H1 (cell line): ENCODE results near the gene GSTO2. TPM values are rescaled to one million over a fixed set of nuclear protein-coding genes. Genes with fewer than 3 reads are reported as not detected.

Experiments used
- CTCF ChIA-PET: fragments of 300-600 bp; sonication (Branson Sonifier 250); formaldehyde crosslinking; loops from one replicate; lab custom pipeline; 2021; ENCODE audit not compliant: partially characterized antibody; lab: Charles Lee
- POLR2A ChIA-PET: fragments of 300-600 bp; sonication (Branson Sonifier 250); formaldehyde crosslinking; loops from one replicate; lab custom pipeline; 2021; ENCODE audit warnings: inconsistent platforms; ENCODE audit not compliant: partially characterized antibody; lab: Charles Lee
- DNase-seq, 2 experiments: peaks; one replicate each; pipeline versions ENCODE4 v3.0.0 to v3.0.0-alpha.2; 2010 to 2022; ENCODE audit warnings: low spot score in 2 of 2, low read depth in 1 of 2, mixed read lengths in 1 of 2
- FAIRE-seq: peaks from 2 replicates; lab custom pipeline; 2011; peaks lifted over from hg19 to GRCh38; lab: Jason Lieb, UNC
- H2AFZ ChIP-seq: 2 replicates; pipeline ENCODE4 v1.8.1; 2012; ENCODE audit warnings: low read length, inconsistent platforms
- H2AK5ac ChIP-seq: 2 replicates; pipeline ENCODE4 v1.6.1; 2013; ENCODE audit warnings: low read depth, low read length
- H2BK120ac ChIP-seq: replicated peaks from 2 replicates; pipeline ENCODE3; 2013; ENCODE audit warnings: low read depth, low read length, inconsistent platforms
- H2BK12ac ChIP-seq: 2 replicates; pipeline ENCODE4 v1.6.1; 2013; ENCODE audit warnings: low read depth, low read length
- H2BK15ac ChIP-seq: 2 replicates; pipeline ENCODE4 v1.6.1; 2013; ENCODE audit warnings: low read length
- H2BK20ac ChIP-seq: 2 replicates; pipeline ENCODE4 v1.6.1; 2013; ENCODE audit warnings: low read length
- H2BK5ac ChIP-seq: 2 replicates; pipeline ENCODE4 v1.6.1; 2013; ENCODE audit warnings: low read depth, low read length
- H3K14ac ChIP-seq: 2 replicates; pipeline ENCODE4 v1.6.1; 2013; ENCODE audit warnings: inconsistent platforms; ENCODE audit not compliant: insufficient read length
- H3K18ac ChIP-seq: 2 replicates; pipeline ENCODE4 v1.6.1; 2013; ENCODE audit warnings: low read length; ENCODE audit errors: extremely low read depth
- H3K23ac ChIP-seq: 2 replicates; pipeline ENCODE4 v1.6.1; 2013; ENCODE audit warnings: inconsistent platforms; ENCODE audit not compliant: insufficient read length
- H3K23me2 ChIP-seq: 2 replicates; pipeline ENCODE4 v1.6.1; 2013; ENCODE audit warnings: low read depth, low read length
- H3K27ac ChIP-seq: 2 replicates; pipeline ENCODE4 v1.6.1; 2011; ENCODE audit warnings: low read depth, low read length, inconsistent platforms
- H3K27me3 ChIP-seq, 4 experiments: replicated peaks in 1 of 4; 1 replicate in 1 of 4; 2 replicates in 3 of 4; pipeline versions ENCODE4 v1.6.1 to v1.8.1; 2011 to 2013; ENCODE audit warnings: low read length in 3 of 4, mild to moderate bottlenecking in 3 of 4, inconsistent platforms in 2 of 4, mixed read lengths in 2 of 4, moderate library complexity in 1 of 4; ENCODE audit not compliant: control insufficient read depth in 3 of 4, insufficient read depth in 3 of 4; ENCODE audit errors: extremely low read depth in 1 of 4
- H3K36me3 ChIP-seq, 4 experiments: 2 replicates each; pipeline versions ENCODE4 v1.6.1 to v1.8.1; 2011 to 2013; ENCODE audit warnings: mild to moderate bottlenecking in 4 of 4, low read length in 3 of 4, moderate library complexity in 2 of 4, control low read depth in 1 of 4, inconsistent platforms in 1 of 4; ENCODE audit not compliant: insufficient read depth in 4 of 4, control insufficient read depth in 2 of 4
- H3K4ac ChIP-seq: replicated peaks from 2 replicates; pipeline ENCODE3; 2013; ENCODE audit warnings: low read length, low read depth, mixed read lengths, inconsistent platforms; ENCODE audit not compliant: insufficient read length
- H3K4me1 ChIP-seq, 4 experiments: replicated peaks in 1 of 4; 1 replicate in 1 of 4; 2 replicates in 3 of 4; pipeline versions ENCODE4 v1.6.1 to v1.8.1; 2011 to 2013; ENCODE audit warnings: low read length in 3 of 4, inconsistent platforms in 2 of 4, mixed read lengths in 1 of 4; ENCODE audit not compliant: insufficient read depth in 4 of 4, control insufficient read depth in 3 of 4
- H3K4me2 ChIP-seq, 2 experiments: 2 replicates each; pipeline versions ENCODE4 v1.6.1 to v1.8.1; 2011 to 2013; ENCODE audit warnings: low read depth in 2 of 2, low read length in 2 of 2, control low read depth in 1 of 2, inconsistent platforms in 1 of 2, mild to moderate bottlenecking in 1 of 2; ENCODE audit not compliant: insufficient read depth in 1 of 2
- H3K4me3 ChIP-seq, 4 experiments: fragments of 200-600, 300-600 bp in 1 of 4; sonication (generic), shearing (Covaris generic), sonication (Bioruptor Twin) in 1 of 4; 2 replicates each; pipeline versions ENCODE4 v1.5.1 to v1.8.1; 2011 to 2016; ENCODE audit warnings: low read length in 4 of 4, low read depth in 3 of 4, control low read depth in 2 of 4, inconsistent platforms in 2 of 4, mild to moderate bottlenecking in 2 of 4, mixed read lengths in 1 of 4, moderate library complexity in 1 of 4; ENCODE audit not compliant: insufficient read depth in 2 of 4; ENCODE audit errors: extremely low read depth in 1 of 4
- H3K56ac ChIP-seq: replicated peaks from 2 replicates; pipeline ENCODE3; 2013; ENCODE audit warnings: low read depth, mild to moderate bottlenecking, mixed read lengths, low read length, inconsistent platforms; ENCODE audit not compliant: insufficient read length
- H3K79me1 ChIP-seq: 2 replicates; pipeline ENCODE4 v1.6.1; 2013; ENCODE audit warnings: low read depth, low read length, control low read depth
- H3K79me2 ChIP-seq, 2 experiments: 2 replicates each; pipeline versions ENCODE4 v1.6.1 to v1.8.1; 2012 to 2013; ENCODE audit warnings: low read length in 2 of 2, mild to moderate bottlenecking in 2 of 2, inconsistent platforms in 1 of 2; ENCODE audit not compliant: insufficient read depth in 2 of 2, control insufficient read depth in 1 of 2
- H3K9ac ChIP-seq, 4 experiments: replicated peaks in 1 of 4; 1 replicate in 1 of 4; 2 replicates in 3 of 4; pipeline versions ENCODE4 v1.6.1 to v1.8.1; 2011 to 2013; ENCODE audit warnings: low read depth in 3 of 4, low read length in 3 of 4, control low read depth in 2 of 4, mild to moderate bottlenecking in 2 of 4, moderate library complexity in 2 of 4, inconsistent platforms in 1 of 4; ENCODE audit errors: extremely low read depth in 1 of 4
- H3K9me3 ChIP-seq, 2 experiments: 2 replicates each; pipeline versions ENCODE4 v1.6.1 to v1.8.1; 2012 to 2013; ENCODE audit warnings: mild to moderate bottlenecking in 2 of 2, moderate library complexity in 2 of 2, control low read depth in 1 of 2, inconsistent platforms in 1 of 2, low read depth in 1 of 2, low read length in 1 of 2, mixed read lengths in 1 of 2; ENCODE audit not compliant: insufficient read depth in 2 of 2
- H4K20me1 ChIP-seq, 2 experiments: replicated peaks in 1 of 2; 2 replicates each; pipeline versions ENCODE3 to v1.8.1; 2011 to 2013; ENCODE audit warnings: inconsistent platforms in 2 of 2, low read length in 2 of 2, mild to moderate bottlenecking in 1 of 2; ENCODE audit not compliant: insufficient read depth in 2 of 2, control insufficient read depth in 1 of 2
- H4K5ac ChIP-seq: 2 replicates; pipeline ENCODE4 v1.6.1; 2013; ENCODE audit warnings: low read length, low read depth, mixed read lengths, inconsistent platforms; ENCODE audit not compliant: insufficient read length
- H4K8ac ChIP-seq: 2 replicates; pipeline ENCODE4 v1.8.0; 2013; ENCODE audit warnings: mild to moderate bottlenecking, moderate library complexity, low read length, inconsistent platforms; ENCODE audit not compliant: insufficient read depth; ENCODE audit errors: extremely low read depth
- H4K91ac ChIP-seq: replicated peaks from 2 replicates; pipeline ENCODE3; 2013; ENCODE audit warnings: low read length, mixed read lengths, inconsistent platforms; ENCODE audit not compliant: insufficient read length
- ASH2L ChIP-seq: fragments of 200-600, 300-600 bp; sonication (generic); IDR thresholded peaks from one replicate; pipeline ENCODE4 v1.7.1; 2017; ENCODE audit warnings: low read length
- BRCA1 ChIP-seq: IDR thresholded peaks from 2 replicates; pipeline ENCODE4 v1.6.1; 2012; ENCODE audit warnings: low read depth, low read length, improper control_type of control experiment
- GTF2F1 ChIP-seq: IDR thresholded peaks from 2 replicates; pipeline ENCODE4 v1.6.1; 2012; ENCODE audit warnings: low read depth, low read length, improper control_type of control experiment, borderline replicate concordance
- PHF8 ChIP-seq: fragments of 200-600 bp; sonication (generic); conservative IDR thresholded peaks from 2 replicates; pipeline ENCODE4 v1.7.1; 2012; ENCODE audit warnings: low read depth, mild to moderate bottlenecking, inconsistent platforms, low read length, moderate library complexity
- POLR2A ChIP-seq, 2 experiments: IDR thresholded peaks; 1 replicate in 1 of 2; 2 replicates in 1 of 2; pipeline ENCODE4 v1.6.1; 2011; ENCODE audit warnings: low read depth in 2 of 2, low read length in 2 of 2, mild to moderate bottlenecking in 2 of 2; ENCODE audit errors: control extremely low read depth in 1 of 2
- POLR2AphosphoS5 ChIP-seq: IDR thresholded peaks from 2 replicates; pipeline ENCODE4 v1.6.1; 2011; ENCODE audit warnings: low read depth, low read length
- RXRA ChIP-seq: IDR thresholded peaks from 2 replicates; pipeline ENCODE4 v1.6.1; 2011; ENCODE audit warnings: low read depth, mild to moderate bottlenecking, low read length, moderate library complexity; ENCODE audit not compliant: insufficient read depth
- USF2 ChIP-seq: IDR thresholded peaks from 2 replicates; pipeline ENCODE4 v1.6.1; 2011; ENCODE audit warnings: low read length, improper control_type of control experiment
- WGBS, 2 experiments: shearing (Covaris generic) in 1 of 2; methylation state at CpG; one replicate each; pipeline versions ENCODE4 v1.1.6 to v1.1.7; 2013 to 2015; ENCODE audit warnings: low lambda C conversion rate in 2 of 2, mixed read lengths in 2 of 2, inconsistent platforms in 1 of 2, low coverage in 1 of 2, missing lambda C conversion rate in 1 of 2; ENCODE audit not compliant: insufficient replicate concordance in 2 of 2, insufficient coverage in 1 of 2, insufficient read length in 1 of 2; ENCODE audit errors: extremely low coverage in 1 of 2, missing lambda C conversion rate in 1 of 2; 5-methylcytosine and 5-hydroxymethylcytosine counted together
- polyA plus RNA-seq, 7 experiments: library from polyadenylated mRNA; depleted of rRNA in 3 of 7; stranded (reverse) in 5 of 7; unstranded in 2 of 7; fragments of >200 nt in 5 of 7; fragments of 200-250 nt in 2 of 7; gene quantifications; 1 replicate in 5 of 7; 2 replicates in 1 of 7; 4 replicates in 1 of 7; pipeline versions ENCODE4 v1.2.1 to v1.2.3, GENCODE V29; 2011 to 2013; ENCODE audit warnings: missing spikeins in 2 of 7, mixed read lengths in 2 of 7
- total RNA-seq: library from RNA; stranded (reverse); fragmentation: NEBNext Ultra II Directional; extraction: Animal tissue kit (Norgen Biotek cat#: 25700); gene quantifications from 2 replicates; pipeline ENCODE4 v1.2.1, GENCODE V29; 2021

The GSTO2 gene
- total and polyA plus RNA-seq, 2 of the 8 experiments (the other 6 are each of a cell fraction or from before 2014, with no cell fraction given) = 13.1 to 41.7 TPM

GRCh38 chr10:104253106-104253505 is 15.9 kb upstream of the GSTO2 start:
- TF ChIP-seq POLR2AphosphoS5 (no peak), ASH2L (no peak), BRCA1 (no peak), RXRA (no peak), GTF2F1 (no peak), USF2 (no peak), PHF8 (no peak), POLR2A (IDR thresholded peaks at IDR 0.05; ENCODE audit: control extremely low read depth in 1 of 2, low read depth in 2 of 2, low read length in 2 of 2) (no peak)
- TF ChIP-seq, all 59 proteins: peak for 0
- FAIRE-seq (no peak), DNase-seq (no peak)
- Histone ChIP-seq H2BK5ac (no peak overlapping the region), H3K9me3 (no peaks in the 10 kb centered on the region), H4K5ac (no peak overlapping the region), H3K27ac (no peak overlapping the region), H3K36me3 (no peaks in the 10 kb centered on the region), H2BK120ac (no peak overlapping the region), H3K9ac (no peak overlapping the region), H3K4me1 (peaks cover 5 to 22% (median 18%) of the 10 kb centered on the region in 4 experiments), H3K18ac (no peak overlapping the region), H2BK12ac (no peak overlapping the region; the same call in 1 of the 2 replicates), H3K14ac (no peak overlapping the region), H3K4ac (no peak overlapping the region), H3K23ac (no peak overlapping the region), H3K56ac (no peak overlapping the region), H3K27me3 (peaks cover 0 to 9% (median 5%) of the 10 kb centered on the region in 4 experiments; a peak in 5 of 7 replicates), H3K4me2 (peak overlapping the region in 1 of 2 experiments; percentile 93; a peak in 3 of 4 replicates), H2AFZ (no peak overlapping the region), H3K4me3 (peak overlapping the region in 1 of 4 experiments; percentile 72; a peak in 1 of 8 replicates), H3K23me2 (peaks cover 9% of the 10 kb centered on the region), H2BK15ac (no peak overlapping the region), H3K79me1 (no peaks in the 10 kb centered on the region), H4K8ac (no peak overlapping the region), H3K79me2 (no peaks in the 10 kb centered on the region), H4K20me1 (peaks cover 0 to 4% of the 10 kb centered on the region in 2 experiments), H4K91ac (no peak overlapping the region), H2AK5ac (no peak overlapping the region), H2BK20ac (no peak overlapping the region)
- 12% methylated on average over 2 of the region's 2 CpGs; no CpG with 5 or more reads in 1 of the 2 experiments for WGBS, 2 experiments
- POLR2A ChIA-PET = interaction anchor here (0.6 to 7.7 kb wide), 7 partner anchors 9 to 129 kb away, joined by 3 to 81 read pairs (median 3); partner anchors contain the start of genes CFAP43, CFAP58 and GSTO2
- CTCF ChIA-PET = interaction anchor here (0.5 to 4.4 kb wide), 4 partner anchors 9 to 271 kb away, joined by 3 to 21 read pairs (median 8); no protein-coding TSS in a partner anchor
